Neural progenitor cell (in vitro differentiated cells): ENCODE data around the gene NUDT3. TPM values are rescaled to one million over a fixed set of nuclear protein-coding genes. Genes with fewer than 3 reads are reported as not detected.

Source experiments
- DNase-seq: peaks from one replicate; pipeline ENCODE4 v3.0.0-alpha.2; 2016; ENCODE audit warnings: low spot score
- H2AFZ ChIP-seq: fragments of 200-600 bp; sonication (generic); replicated peaks from 2 replicates; pipeline ENCODE4 v1.6.1; 2016; ENCODE audit warnings: antibody characterized with exemption
- H3F3A ChIP-seq: fragments of 200-600 bp; sonication (generic); 2 replicates; pipeline ENCODE4 v1.6.1; 2016; ENCODE audit warnings: antibody characterized with exemption, low read depth
- H3K27ac ChIP-seq: fragments of 200-600 bp; sonication (generic); 2 replicates; pipeline ENCODE4 v1.5.1; 2016; ENCODE audit warnings: mild to moderate bottlenecking
- H3K27me3 ChIP-seq: fragments of 200-600 bp; sonication (generic); 2 replicates; pipeline ENCODE4 v1.6.1; 2016; ENCODE audit warnings: mild to moderate bottlenecking, moderate library complexity
- H3K36me3 ChIP-seq: fragments of 200-600 bp; sonication (generic); 2 replicates; pipeline ENCODE4 v1.5.1; 2016
- H3K4me1 ChIP-seq: fragments of 200-600 bp; sonication (generic); 2 replicates; pipeline ENCODE4 v1.6.1; 2016; ENCODE audit warnings: mixed run types
- H3K4me2 ChIP-seq: fragments of 200-600 bp; sonication (generic); 2 replicates; pipeline ENCODE4 v1.6.1; 2016
- H3K4me3 ChIP-seq: fragments of 200-600 bp; sonication (generic); 2 replicates; pipeline ENCODE4 v1.5.1; 2016
- H3K79me2 ChIP-seq: fragments of 200-600 bp; sonication (generic); 2 replicates; pipeline ENCODE4 v1.6.1; 2016; ENCODE audit warnings: low read depth
- H3K9ac ChIP-seq: fragments of 200-600 bp; sonication (generic); 2 replicates; pipeline ENCODE4 v1.6.1; 2016
- H3K9me3 ChIP-seq: fragments of 200-600 bp; sonication (generic); 2 replicates; pipeline ENCODE4 v1.5.1; 2016; ENCODE audit warnings: low read depth
- H4K20me1 ChIP-seq: fragments of 200-600 bp; sonication (generic); 2 replicates; pipeline ENCODE4 v1.6.1; 2016; ENCODE audit warnings: low read depth
- H3K27ac Mint-ChIP-seq: 3 replicates; pipeline ENCODE4 v1.8.0; 2021; ENCODE audit warnings: mixed read lengths
- H3K27me3 Mint-ChIP-seq: 2 replicates; pipeline ENCODE4 v1.8.0; 2022; ENCODE audit warnings: low read depth, mild to moderate bottlenecking, inconsistent platforms, moderate library complexity, mixed read lengths; ENCODE audit not compliant: insufficient read depth
- H3K36me3 Mint-ChIP-seq: 3 replicates; pipeline ENCODE4 v1.8.0; 2021; ENCODE audit warnings: mixed read lengths
- H3K4me1 Mint-ChIP-seq: 3 replicates; pipeline ENCODE4 v1.8.0; 2021; ENCODE audit warnings: mixed read lengths
- H3K4me3 Mint-ChIP-seq: 3 replicates; pipeline ENCODE4 v1.8.0; 2021; ENCODE audit warnings: mild to moderate bottlenecking, moderate library complexity, mixed read lengths
- H3K9me3 Mint-ChIP-seq: 3 replicates; pipeline ENCODE4 v1.8.0; 2020; ENCODE audit warnings: mixed read lengths
- CTCF ChIP-seq: fragments of 200-600 bp; sonication (generic); IDR thresholded peaks from 2 replicates; pipeline ENCODE4 v1.5.1; 2017; ENCODE audit warnings: antibody characterized with exemption, mild to moderate bottlenecking
- EZH2 ChIP-seq: fragments of 200-600 bp; sonication (generic); IDR thresholded peaks from 2 replicates; pipeline ENCODE4 v1.6.1; 2017; ENCODE audit warnings: antibody characterized with exemption, mild to moderate bottlenecking, moderate library complexity
- EZH2phosphoT487 ChIP-seq: fragments of 200-600 bp; sonication (generic); IDR thresholded peaks from 2 replicates; pipeline ENCODE4 v1.6.1; 2017; ENCODE audit warnings: antibody characterized with exemption
- total RNA-seq: library from RNA; depleted of rRNA; stranded (reverse); fragments of >200 nt; gene quantifications from 2 replicates; pipeline ENCODE4 v1.2.3, GENCODE V29; 2015; ENCODE audit warnings: low replicate concordance

NUDT3 gene
- total RNA-seq, 1 donor from 2014 or later: 35.7 TPM

GRCh38 chr6:34385793-34386195, 6.7 kb downstream of the NUDT3 start:
- no peaks in the 10 kb centered on the region for H3K9me3 ChIP-seq
- H3K27me3 ChIP-seq: no peaks in the 10 kb centered on the region
- H3K4me3 ChIP-seq: no peak overlapping the region
- peaks cover 28% of the 10 kb centered on the region for H3K4me1 Mint-ChIP-seq
- H4K20me1 ChIP-seq: peaks cover 55% of the 10 kb centered on the region
- H3K4me3 Mint-ChIP-seq: no peak overlapping the region
- no peak overlapping the region for H3K9ac ChIP-seq
- peak overlapping the region; percentile 59 for H3K27ac ChIP-seq
- TF ChIP-seq EZH2phosphoT487: peak; percentile 33
- TF ChIP-seq CTCF: no peak
- no peak for TF ChIP-seq EZH2
- H3K36me3 ChIP-seq: no peaks in the 10 kb centered on the region
- H3K27ac Mint-ChIP-seq: no peak overlapping the region
- peaks cover 98% of the 10 kb centered on the region for H3K79me2 ChIP-seq
- H3K27me3 Mint-ChIP-seq: peaks cover 4% of the 10 kb centered on the region
- peaks cover 28% of the 10 kb centered on the region for H3K4me1 ChIP-seq
- H2AFZ ChIP-seq: no peak overlapping the region
- peak overlapping the region; percentile 61 for H3K4me2 ChIP-seq
- peaks cover 33% of the 10 kb centered on the region for H3F3A ChIP-seq
- H3K36me3 Mint-ChIP-seq: peaks cover 4% of the 10 kb centered on the region
- H3K9me3 Mint-ChIP-seq: no peaks in the 10 kb centered on the region
- DNase-seq: peak; percentile 62

DNA sequence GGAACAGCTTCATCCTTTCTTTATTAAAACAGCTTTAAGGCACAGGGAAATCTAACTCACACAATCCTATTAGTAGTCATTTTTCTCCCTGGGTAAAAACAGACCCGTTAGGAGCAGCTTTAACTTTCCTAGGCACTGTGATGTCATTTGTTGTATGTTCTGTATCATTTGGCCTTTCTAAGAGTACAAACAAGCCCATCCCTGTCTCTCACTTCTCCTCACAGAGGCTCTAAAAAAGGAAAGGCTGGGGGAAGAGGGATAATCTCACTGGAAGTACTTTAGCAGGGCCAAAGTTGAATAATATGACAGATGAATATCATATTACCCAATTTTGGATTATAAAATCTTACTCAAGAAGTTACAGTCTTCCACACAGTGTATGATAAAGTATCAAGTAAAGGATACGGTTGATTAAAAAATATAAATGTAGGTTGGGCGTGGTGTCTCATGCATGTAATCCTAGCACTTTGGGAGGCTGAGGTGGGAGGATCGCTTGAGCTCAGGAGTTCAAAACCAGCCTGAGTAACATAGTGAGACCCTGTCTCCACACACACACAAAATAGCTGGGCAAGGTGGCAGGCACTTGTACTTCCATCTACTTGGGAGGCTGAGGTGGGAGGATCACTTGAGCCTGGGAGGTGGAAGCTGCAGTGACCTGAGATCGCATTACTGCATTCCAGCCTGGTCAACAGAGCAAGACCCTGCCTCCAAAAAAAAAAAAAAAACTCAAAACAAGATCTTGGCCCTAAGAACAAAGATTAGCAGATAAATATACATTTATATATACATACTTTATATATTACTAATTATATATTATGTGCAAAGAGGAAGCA, 7.9 kb downstream of the NUDT3 start:
- H3K27ac ChIP-seq: peak overlapping the region; percentile 34
- Mint-ChIP-seq H3K36me3 (peaks cover 4% of the 10 kb centered on the region), H3K4me1 (peaks cover 28% of the 10 kb centered on the region), H3K9me3 (no peaks in the 10 kb centered on the region), H3K4me3 (no peak overlapping the region), H3K27me3 (peaks cover 4% of the 10 kb centered on the region), H3K27ac (no peak overlapping the region)
- H3K4me2 ChIP-seq: no peak overlapping the region
- H3K9me3 ChIP-seq: no peaks in the 10 kb centered on the region
- H3K9ac ChIP-seq: no peak overlapping the region
- peaks cover 33% of the 10 kb centered on the region for H3F3A ChIP-seq
- H3K79me2 ChIP-seq: peaks cover 98% of the 10 kb centered on the region
- no peaks in the 10 kb centered on the region for H3K36me3 ChIP-seq
- H2AFZ ChIP-seq: no peak overlapping the region
- peaks cover 52% of the 10 kb centered on the region for H4K20me1 ChIP-seq
- no peak for TF ChIP-seq CTCF
- no peak for TF ChIP-seq EZH2phosphoT487
- TF ChIP-seq EZH2: no peak
- no peak overlapping the region for H3K4me3 ChIP-seq
- H3K4me1 ChIP-seq: peaks cover 25% of the 10 kb centered on the region
- no peaks in the 10 kb centered on the region for H3K27me3 ChIP-seq
- no peak for DNase-seq

DNA sequence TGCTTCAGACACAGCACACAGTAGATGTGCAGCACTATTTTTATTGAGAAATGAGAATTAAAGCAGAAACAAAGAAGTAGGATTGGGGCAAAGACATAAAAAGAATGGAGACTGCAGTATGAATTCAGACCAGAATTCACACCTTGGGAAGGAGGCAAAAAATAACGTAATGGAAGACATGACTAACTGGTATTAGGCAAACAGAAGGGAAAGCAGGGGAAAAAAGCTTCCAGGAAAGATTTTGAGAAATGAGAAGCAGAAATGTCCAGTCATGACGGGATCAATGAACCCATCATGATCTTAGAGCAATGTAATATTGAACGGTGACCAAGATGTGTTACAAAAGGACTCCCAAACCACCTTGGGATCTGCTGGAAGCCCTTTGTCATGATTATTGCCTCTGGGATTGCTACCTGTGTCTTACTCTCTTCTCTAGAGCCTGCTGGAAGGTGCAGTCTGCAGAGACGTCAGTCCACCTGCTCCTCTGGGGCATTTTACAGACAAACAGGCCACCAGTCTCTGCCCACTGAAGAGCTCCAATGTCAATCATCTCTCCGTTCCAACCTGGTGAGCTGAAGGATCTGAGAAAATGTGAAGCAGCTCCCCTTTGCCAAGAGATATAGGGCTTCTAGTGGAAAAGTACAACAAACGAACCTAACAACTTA, 8.7 kb downstream of the NUDT3 start:
- peaks cover 98% of the 10 kb centered on the region for H3K79me2 ChIP-seq
- no peak for DNase-seq
- peaks cover 22% of the 10 kb centered on the region for H3K4me1 ChIP-seq
- no peak for TF ChIP-seq EZH2
- TF ChIP-seq EZH2phosphoT487: no peak
- no peak for TF ChIP-seq CTCF
- no peaks in the 10 kb centered on the region for H3K36me3 ChIP-seq
- H4K20me1 ChIP-seq: peaks cover 57% of the 10 kb centered on the region
- no peak overlapping the region for H2AFZ ChIP-seq
- peaks cover 2% of the 10 kb centered on the region for H3K27me3 Mint-ChIP-seq
- H3K9me3 Mint-ChIP-seq: no peaks in the 10 kb centered on the region
- H3K27ac Mint-ChIP-seq: no peak overlapping the region
- peak overlapping the region; percentile 34 for H3K27ac ChIP-seq
- peaks cover 33% of the 10 kb centered on the region for H3F3A ChIP-seq
- peaks cover 25% of the 10 kb centered on the region for H3K4me1 Mint-ChIP-seq
- H3K9me3 ChIP-seq: no peaks in the 10 kb centered on the region
- peaks cover 2% of the 10 kb centered on the region for H3K36me3 Mint-ChIP-seq
- H3K4me2 ChIP-seq: no peak overlapping the region
- no peak overlapping the region for H3K4me3 ChIP-seq
- H3K9ac ChIP-seq: no peak overlapping the region
- H3K4me3 Mint-ChIP-seq: no peak overlapping the region
- H3K27me3 ChIP-seq: no peaks in the 10 kb centered on the region
